Activated B cell treated with CpG ODN at 0.5 μM for 24 hours (primary cell): ENCODE measurements around the gene METTL27. TPM values are rescaled to one million over a fixed set of nuclear protein-coding genes. Genes with fewer than 3 reads are reported as not detected.
"Not testable (repeated sequence)": the region's sequence is repeated elsewhere in the genome, so short reads cannot be mapped to it uniquely, and the experiment has no call there.

ENCODE experiments used
- ATAC-seq: fragments of 200-7000 bp; cut with Tn5 transposase; one replicate; pipeline ENCODE4 v1.10.0; 2021; ENCODE audit warnings: low read depth, mild to moderate bottlenecking, moderate library complexity
- CTCF ChIA-PET: fragments of 350-600 bp; sonication (Branson Sonifier 250); formaldehyde crosslinking; loops from one replicate; lab custom pipeline; 2021; ENCODE audit warnings: antibody characterized with exemption; lab: Charles Lee
- POLR2A ChIA-PET: fragments of 350-600 bp; sonication (Branson Sonifier 250); formaldehyde crosslinking; loops from one replicate; lab custom pipeline; 2021; ENCODE audit warnings: antibody characterized with exemption; lab: Charles Lee
- DNase-seq: peaks from one replicate; pipeline ENCODE4 v3.0.0; 2022
- H3K27ac Mint-ChIP-seq: one replicate; pipeline ENCODE4 v1.8.0; 2020; ENCODE audit warnings: mixed read lengths
- H3K27me3 Mint-ChIP-seq: one replicate; pipeline ENCODE4 v1.8.0; 2021; ENCODE audit warnings: mixed read lengths
- H3K36me3 Mint-ChIP-seq: one replicate; pipeline ENCODE4 v1.8.0; 2021; ENCODE audit warnings: low read depth, mixed read lengths
- H3K4me1 Mint-ChIP-seq: one replicate; pipeline ENCODE4 v1.8.0; 2021; ENCODE audit warnings: mixed read lengths
- H3K4me3 Mint-ChIP-seq: one replicate; pipeline ENCODE4 v1.8.0; 2020; ENCODE audit warnings: mild to moderate bottlenecking, mixed read lengths
- H3K9me3 Mint-ChIP-seq: one replicate; pipeline ENCODE4 v1.8.0; 2020; ENCODE audit warnings: mixed read lengths
- intact Hi-C: fragments of 100-400 bp; cut with micrococcal nuclease; formaldehyde crosslinking; loops from one replicate; pipeline ENCODE4 v1.15.1; 2024
- total RNA-seq: library from RNA; stranded (reverse); gene quantifications from 2 replicates; pipeline ENCODE4 v1.2.3, GENCODE V29; 2022
- TF ChIP-seq, protein P1 (sequence below): fragments of 200-600 bp; IDR thresholded peaks from one replicate; pipeline ENCODE4 v1.8.0; 2022; ENCODE audit warnings: antibody characterized with exemption, mild to moderate bottlenecking

METTL27 gene
- total RNA-seq, 1 donor from 2014 or later = 1.7 TPM

DNA sequence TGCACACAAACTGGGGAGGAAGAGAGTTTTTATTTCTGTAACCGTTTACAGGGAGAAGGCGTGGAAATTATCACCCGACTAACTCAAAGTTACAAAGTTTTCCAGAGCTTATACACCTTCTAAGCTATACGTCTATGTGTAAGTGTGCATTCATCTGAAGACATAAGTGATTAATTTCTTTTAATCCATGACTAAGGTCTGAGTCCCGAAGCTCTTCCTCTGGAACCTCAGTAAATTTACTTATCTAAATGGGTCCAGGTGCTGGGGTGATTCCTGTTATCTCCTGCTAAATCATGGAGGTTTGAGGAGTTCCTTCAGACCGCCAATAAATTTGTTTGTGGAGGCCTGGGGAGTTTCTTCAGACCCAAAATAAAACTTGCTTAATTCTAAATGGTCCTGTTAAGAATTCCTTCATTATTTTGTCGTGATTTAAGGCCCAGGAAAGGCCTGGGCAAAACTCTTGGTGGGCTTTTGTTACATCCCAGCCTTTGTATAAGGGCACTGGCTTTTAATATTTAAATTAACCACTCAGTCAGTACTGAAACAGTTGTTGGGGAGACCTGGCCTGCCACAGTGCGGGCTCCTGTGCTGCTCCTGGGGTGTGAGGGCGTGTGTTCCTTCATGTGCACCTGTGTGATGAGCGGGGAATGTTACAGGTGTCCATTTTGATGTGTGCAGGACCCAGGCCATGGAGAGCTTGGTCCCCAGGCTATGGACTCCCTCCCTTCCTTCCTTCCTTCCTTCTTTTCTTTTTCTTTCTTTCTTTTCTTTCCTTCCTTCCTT is 5.8 kb upstream of the METTL27 start:
- ATAC-seq = no peak
- H3K4me3 Mint-ChIP-seq = no peak overlapping the region
- H3K36me3 Mint-ChIP-seq = no peaks in the 10 kb centered on the region
- ChIA-PET POLR2A (interaction anchor here (0.7 kb wide), 1 partner anchor 173 kb away, joined by 3 read pairs; no protein-coding TSS in a partner anchor), CTCF (no interaction called here)
- peaks cover 12% of the 10 kb centered on the region for H3K27me3 Mint-ChIP-seq
- peaks cover 34% of the 10 kb centered on the region for H3K4me1 Mint-ChIP-seq
- TF ChIP-seq, protein P1, sequence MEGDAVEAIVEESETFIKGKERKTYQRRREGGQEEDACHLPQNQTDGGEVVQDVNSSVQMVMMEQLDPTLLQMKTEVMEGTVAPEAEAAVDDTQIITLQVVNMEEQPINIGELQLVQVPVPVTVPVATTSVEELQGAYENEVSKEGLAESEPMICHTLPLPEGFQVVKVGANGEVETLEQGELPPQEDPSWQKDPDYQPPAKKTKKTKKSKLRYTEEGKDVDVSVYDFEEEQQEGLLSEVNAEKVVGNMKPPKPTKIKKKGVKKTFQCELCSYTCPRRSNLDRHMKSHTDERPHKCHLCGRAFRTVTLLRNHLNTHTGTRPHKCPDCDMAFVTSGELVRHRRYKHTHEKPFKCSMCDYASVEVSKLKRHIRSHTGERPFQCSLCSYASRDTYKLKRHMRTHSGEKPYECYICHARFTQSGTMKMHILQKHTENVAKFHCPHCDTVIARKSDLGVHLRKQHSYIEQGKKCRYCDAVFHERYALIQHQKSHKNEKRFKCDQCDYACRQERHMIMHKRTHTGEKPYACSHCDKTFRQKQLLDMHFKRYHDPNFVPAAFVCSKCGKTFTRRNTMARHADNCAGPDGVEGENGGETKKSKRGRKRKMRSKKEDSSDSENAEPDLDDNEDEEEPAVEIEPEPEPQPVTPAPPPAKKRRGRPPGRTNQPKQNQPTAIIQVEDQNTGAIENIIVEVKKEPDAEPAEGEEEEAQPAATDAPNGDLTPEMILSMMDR = no peak
- no peak for DNase-seq
- no peak overlapping the region for H3K27ac Mint-ChIP-seq
- intact Hi-C loops = loop anchor here (2.0 kb wide), 2 partner anchors 15 to 33 kb away; no protein-coding TSS in a partner anchor
- H3K9me3 Mint-ChIP-seq = no peaks in the 10 kb centered on the region

- peaks cover 32% of the 10 kb centered on the region for H3K4me1 Mint-ChIP-seq
- H3K27me3 Mint-ChIP-seq, H3K9me3 Mint-ChIP-seq, CTCF ChIA-PET, ATAC-seq, POLR2A ChIA-PET, DNase-seq, H3K36me3 Mint-ChIP-seq: not testable (repeated sequence)
- intact Hi-C loops = loop anchor here (2.0 kb wide), 2 partner anchors 13 to 31 kb away; no protein-coding TSS in a partner anchor
- peak overlapping the region; percentile 80 for H3K27ac Mint-ChIP-seq
- H3K4me3 Mint-ChIP-seq = peak overlapping the region; percentile 53
Measured at GRCh38 chr7:73845701-73846195, 3.4 kb upstream of the METTL27 start.

- H3K4me1 Mint-ChIP-seq = peaks cover 32% of the 10 kb centered on the region
- ChIA-PET POLR2A (no interaction called here), CTCF (interaction anchor here (1.5 kb wide), 1 partner anchor 10 kb away, joined by 6 read pairs; no protein-coding TSS in a partner anchor)
- ATAC-seq (no peak), DNase-seq (no peak)
- TF ChIP-seq, protein P1 = no peak
- H3K4me3 Mint-ChIP-seq = peak overlapping the region; percentile 52
- intact Hi-C loops = loop anchor here (1.0 to 5.0 kb wide), 3 partner anchors 10 to 178 kb away; partner anchors contain the start of genes ABHD11 and VPS37D
- H3K9me3 Mint-ChIP-seq = no peaks in the 10 kb centered on the region
- H3K36me3 Mint-ChIP-seq = no peaks in the 10 kb centered on the region
- peak overlapping the region; percentile 56 for H3K27ac Mint-ChIP-seq
- peaks cover 3% of the 10 kb centered on the region for H3K27me3 Mint-ChIP-seq
Measured at GRCh38 chr7:73844848-73845460, 2.6 kb upstream of the METTL27 start.

GRCh38 chr7:73844131-73844547 is 1.8 kb upstream of the METTL27 start:
- intact Hi-C loops = loop anchor here (1.0 to 5.0 kb wide), 3 partner anchors 11 to 177 kb away; partner anchors contain the start of genes ABHD11 and VPS37D
- H3K27ac Mint-ChIP-seq = no peak overlapping the region
- peak overlapping the region; percentile 7 for H3K4me3 Mint-ChIP-seq
- CTCF ChIA-PET = interaction anchor here (1.5 kb wide), 1 partner anchor 11 kb away, joined by 6 read pairs; no protein-coding TSS in a partner anchor
- H3K9me3 Mint-ChIP-seq = no peaks in the 10 kb centered on the region
- H3K4me1 Mint-ChIP-seq = peaks cover 32% of the 10 kb centered on the region
- no peaks in the 10 kb centered on the region for H3K27me3 Mint-ChIP-seq
- ATAC-seq = no peak
- TF ChIP-seq, protein P1 = no peak
- H3K36me3 Mint-ChIP-seq = no peaks in the 10 kb centered on the region
- no peak for DNase-seq
- POLR2A ChIA-PET = no interaction called here

DNA sequence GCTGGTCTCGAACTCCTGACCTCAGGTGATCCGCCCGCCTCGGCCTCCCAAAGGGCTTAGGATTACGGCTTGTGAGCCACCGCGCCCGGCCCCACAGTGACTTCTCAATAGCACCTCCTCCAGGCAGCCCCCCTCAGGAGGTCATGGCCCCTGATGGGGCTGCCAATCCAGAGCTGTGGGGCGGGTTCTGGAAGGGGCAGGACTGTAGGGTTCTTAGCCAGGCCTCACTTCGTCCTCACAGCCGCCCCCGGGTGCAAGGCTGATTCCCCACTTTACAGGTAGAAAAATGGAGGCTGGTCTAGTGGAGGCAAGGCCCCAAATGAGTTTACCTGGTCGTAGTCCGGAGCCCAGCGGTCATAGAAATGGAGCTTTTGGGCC is 638 bp downstream of the METTL27 start:
- TF ChIP-seq, protein P1 = no peak
- H3K9me3 Mint-ChIP-seq = no peaks in the 10 kb centered on the region
- H3K36me3 Mint-ChIP-seq = no peaks in the 10 kb centered on the region
- H3K27ac Mint-ChIP-seq = peak overlapping the region; percentile 73
- peaks cover 30% of the 10 kb centered on the region for H3K4me1 Mint-ChIP-seq
- DNase-seq = no peak
- H3K27me3 Mint-ChIP-seq = no peaks in the 10 kb centered on the region
- ATAC-seq = no peak
- ChIA-PET CTCF (interaction anchor here (0.7 to 1.4 kb wide), 2 partner anchors 13 to 1692 kb away, joined by 3 to 7 read pairs; no protein-coding TSS in a partner anchor), POLR2A (no interaction called here)
- intact Hi-C loops = loop anchor here (1.0 to 5.0 kb wide), 3 partner anchors 10 to 174 kb away; partner anchors contain the start of genes ABHD11 and VPS37D
- peak overlapping the region; percentile 86 for H3K4me3 Mint-ChIP-seq
